Astrocyte (in vitro differentiated cells and primary cell): ENCODE data around the gene OR6S1. TPM values are rescaled to one million over a fixed set of nuclear protein-coding genes. Genes with fewer than 3 reads are reported as not detected.

Experiments used
- DNase-seq: peaks from one replicate; pipeline ENCODE4 v3.0.0-alpha.2; 2010; ENCODE audit warnings: low read depth
- FAIRE-seq: peaks from 2 replicates; lab custom pipeline; 2011; peaks lifted over from hg19 to GRCh38; lab: Jason Lieb, UNC
- H2AFZ ChIP-seq: 2 replicates; pipeline ENCODE4 v1.6.0; 2012; ENCODE audit warnings: low read depth, low read length, inconsistent platforms
- H3K27ac ChIP-seq: 2 replicates; pipeline ENCODE4 v1.5.1; 2011; ENCODE audit warnings: low read depth, low read length, inconsistent platforms
- H3K27me3 ChIP-seq: 2 replicates; pipeline ENCODE4 v1.6.0; 2011; ENCODE audit warnings: low read length, inconsistent platforms; ENCODE audit not compliant: insufficient read depth
- H3K36me3 ChIP-seq: 2 replicates; pipeline ENCODE4 v1.5.1; 2011; ENCODE audit warnings: low read length, inconsistent platforms; ENCODE audit not compliant: insufficient read depth
- H3K4me1 ChIP-seq: 2 replicates; pipeline ENCODE4 v1.5.1; 2011; ENCODE audit warnings: low read length, inconsistent platforms; ENCODE audit not compliant: insufficient read depth
- H3K4me2 ChIP-seq: 2 replicates; pipeline ENCODE4 v1.6.0; 2012; ENCODE audit warnings: low read length, inconsistent platforms
- H3K4me3 ChIP-seq: 2 replicates; pipeline ENCODE4 v1.5.1; 2011; ENCODE audit warnings: low read depth, mild to moderate bottlenecking, low read length, inconsistent platforms; ENCODE audit not compliant: insufficient read depth
- H3K79me2 ChIP-seq: 2 replicates; pipeline ENCODE4 v1.6.0; 2012; ENCODE audit warnings: mild to moderate bottlenecking, low read length, inconsistent platforms; ENCODE audit not compliant: insufficient read depth
- H3K9ac ChIP-seq: 2 replicates; pipeline ENCODE4 v1.6.0; 2012; ENCODE audit warnings: mild to moderate bottlenecking, low read length, inconsistent platforms
- H3K9me3 ChIP-seq: 2 replicates; pipeline ENCODE4 v1.5.1; 2012; ENCODE audit warnings: low read depth, mild to moderate bottlenecking, low read length, inconsistent platforms; ENCODE audit not compliant: insufficient read depth
- H4K20me1 ChIP-seq: 2 replicates; pipeline ENCODE4 v1.6.0; 2012; ENCODE audit warnings: low read length, inconsistent platforms; ENCODE audit not compliant: insufficient read depth
- H3K27ac Mint-ChIP-seq: one replicate; pipeline ENCODE4 v1.8.0; 2021; ENCODE audit warnings: mild to moderate bottlenecking, mixed read lengths; ENCODE audit not compliant: unreplicated experiment
- H3K27me3 Mint-ChIP-seq: one replicate; pipeline ENCODE4 v1.8.0; 2021; ENCODE audit warnings: low read depth, mixed read lengths; ENCODE audit not compliant: unreplicated experiment
- H3K36me3 Mint-ChIP-seq: one replicate; pipeline ENCODE4 v1.8.0; 2021; ENCODE audit warnings: low read depth, mixed read lengths; ENCODE audit not compliant: unreplicated experiment
- H3K4me1 Mint-ChIP-seq: one replicate; pipeline ENCODE4 v1.8.0; 2021; ENCODE audit warnings: low read depth, mixed read lengths; ENCODE audit not compliant: unreplicated experiment
- H3K4me3 Mint-ChIP-seq: one replicate; pipeline ENCODE4 v1.8.0; 2021; ENCODE audit warnings: mild to moderate bottlenecking, moderate library complexity, mixed read lengths; ENCODE audit not compliant: unreplicated experiment
- H3K9me3 Mint-ChIP-seq: one replicate; pipeline ENCODE4 v1.8.0; 2021; ENCODE audit warnings: mild to moderate bottlenecking, mixed read lengths; ENCODE audit not compliant: unreplicated experiment
- CTCF ChIP-seq: IDR thresholded peaks from 2 replicates; pipeline ENCODE4 v1.5.1; 2011; ENCODE audit warnings: low read depth, mild to moderate bottlenecking, inconsistent platforms, low read length, moderate library complexity; ENCODE audit not compliant: insufficient read depth
- EZH2 ChIP-seq: IDR thresholded peaks from 2 replicates; pipeline ENCODE4 v1.6.1; 2012; ENCODE audit warnings: mild to moderate bottlenecking, low read length, inconsistent platforms; ENCODE audit not compliant: insufficient read depth
- total RNA-seq: library from RNA; stranded (reverse); gene quantifications from 2 replicates; pipeline ENCODE4 v1.2.1, GENCODE V29; 2021

The OR6S1 gene
- total RNA-seq, 1 donor from 2014 or later, result not detected

GRCh38 chr14:20614038-20614840 is 27.3 kb downstream of the OR6S1 start:
- peaks cover 6% of the 10 kb centered on the region for H4K20me1 ChIP-seq
- H3K4me3 Mint-ChIP-seq, result no peak overlapping the region
- H3K79me2 ChIP-seq, result no peaks in the 10 kb centered on the region
- DNase-seq, result no peak
- no peak overlapping the region for H3K27ac Mint-ChIP-seq
- peak overlapping the region; percentile 37 for H3K27ac ChIP-seq
- H2AFZ ChIP-seq, result peak overlapping the region; percentile 90
- no peaks in the 10 kb centered on the region for H3K4me1 ChIP-seq
- no peaks in the 10 kb centered on the region for H3K9me3 ChIP-seq
- no peaks in the 10 kb centered on the region for H3K9me3 Mint-ChIP-seq
- peak overlapping the region; percentile 78 for H3K4me3 ChIP-seq
- no peaks in the 10 kb centered on the region for H3K27me3 ChIP-seq
- no peak for FAIRE-seq
- no peaks in the 10 kb centered on the region for H3K36me3 ChIP-seq
- peak overlapping the region; percentile 77 for H3K9ac ChIP-seq
- H3K27me3 Mint-ChIP-seq, result no peaks in the 10 kb centered on the region
- no peak for TF ChIP-seq CTCF
- no peak for TF ChIP-seq EZH2
- no peaks in the 10 kb centered on the region for H3K4me1 Mint-ChIP-seq
- H3K36me3 Mint-ChIP-seq, result no peaks in the 10 kb centered on the region
- peak overlapping the region; percentile 92 for H3K4me2 ChIP-seq

GRCh38 chr14:20613094-20614037 is 28.1 kb downstream of the OR6S1 start:
- peak overlapping the region; percentile 77 for H3K9ac ChIP-seq
- H2AFZ ChIP-seq, result peak overlapping the region; percentile 90
- H3K79me2 ChIP-seq, result no peaks in the 10 kb centered on the region
- H3K27me3 Mint-ChIP-seq, result no peaks in the 10 kb centered on the region
- TF ChIP-seq CTCF (peak; percentile 83), EZH2 (no peak)
- H3K4me3 Mint-ChIP-seq, result no peak overlapping the region
- H3K27ac Mint-ChIP-seq, result no peak overlapping the region
- peak overlapping the region; percentile 37 for H3K27ac ChIP-seq
- no peaks in the 10 kb centered on the region for H3K36me3 Mint-ChIP-seq
- no peaks in the 10 kb centered on the region for H3K36me3 ChIP-seq
- peak; percentile 97 for DNase-seq
- FAIRE-seq, result peak; percentile 34
- no peaks in the 10 kb centered on the region for H3K4me1 ChIP-seq
- H4K20me1 ChIP-seq, result peaks cover 6% of the 10 kb centered on the region
- H3K4me1 Mint-ChIP-seq, result no peaks in the 10 kb centered on the region
- peak overlapping the region; percentile 78 for H3K4me3 ChIP-seq
- H3K9me3 ChIP-seq, result no peaks in the 10 kb centered on the region
- no peaks in the 10 kb centered on the region for H3K27me3 ChIP-seq
- no peaks in the 10 kb centered on the region for H3K9me3 Mint-ChIP-seq
- peak overlapping the region; percentile 92 for H3K4me2 ChIP-seq
